Mesenteric fat pad (tissue), 1 donor: ENCODE results near the gene ASL. TPM values are rescaled to one million over a fixed set of nuclear protein-coding genes. Genes with fewer than 3 reads are reported as not detected.
"Not testable (repeated sequence)": the region's sequence is repeated elsewhere in the genome, so short reads cannot be mapped to it uniquely, and the experiment has no call there.

Experiments used
- DNase-seq: peaks from one replicate; pipeline ENCODE4 v3.0.0-alpha.2; 2020; ENCODE audit warnings: low spot score
- long read RNA-seq: library from polyadenylated mRNA; unstranded; transcript quantifications from one replicate; pipeline ENCODE4 v2.0.0, GENCODE V29; 2020
- total RNA-seq: library from RNA; stranded (reverse); fragmentation: NEBNext Ultra II Directional; extraction: Animal tissue kit (Norgen Biotek cat#: 25700); gene quantifications from one replicate; pipeline ENCODE4 v1.2.1, GENCODE V29; 2021
- donor health status: DM: yes; HTN: yes; CAD: no.

ASL gene
- total RNA-seq: 24.3 TPM
- long read RNA-seq, transcript ASL-203 (15 exons, 1,765 nt): minor isoform, 8 of 99 reads
- long read RNA-seq, transcript ASL-205 (16 exons, 1,622 nt): major isoform, 36 of 99 reads
- long read RNA-seq, transcript ASL-201 (17 exons, 2,143 nt): minor isoform, 12 of 99 reads
- long read RNA-seq, partial matches to known transcripts: 14 of 99 reads
- long read RNA-seq, other reads (novel, unspliced or antisense): 28 of 99 reads

GRCh38 chr7:66075590-66076461, at the start of gene ASL:
Gene ASL (plus strand): TSS chr7:66075819. CDS start chr7:66076082, 263 bp downstream.
- DNase-seq: peak; percentile 98

GRCh38 chr7:66028342-66028741, 47.3 kb upstream of the ASL start:
- DNase-seq: not testable (repeated sequence)

GRCh38 chr7:66033471-66034385, 41.9 kb upstream of the ASL start:
- DNase-seq: no peak

- DNase-seq: not testable (repeated sequence)
These were observed 41.1 kb upstream of the ASL start for GRCh38 chr7:66034436-66035010.

GRCh38 chr7:66036382-66036781, 39.2 kb upstream of the ASL start:
- DNase-seq: no peak

GRCh38 chr7:66036788-66037187, 38.8 kb upstream of the ASL start:
- no peak for DNase-seq

- no peak for DNase-seq
These were observed 36.4 kb upstream of the ASL start for GRCh38 chr7:66039094-66039670.

- DNase-seq: peak; percentile 90
These were observed 31.7 kb upstream of the ASL start for GRCh38 chr7:66043681-66044497.

- not testable (repeated sequence) for DNase-seq
These were observed 31.1 kb upstream of the ASL start for GRCh38 chr7:66044498-66044854.

- DNase-seq: no peak
These were observed 28.2 kb upstream of the ASL start for GRCh38 chr7:66047426-66047825.

- not testable (repeated sequence) for DNase-seq
These were observed 25.7 kb upstream of the ASL start for GRCh38 chr7:66049886-66050285.

- DNase-seq: no peak
These were observed 25.2 kb upstream of the ASL start for GRCh38 chr7:66050337-66050957.

GRCh38 chr7:66050990-66051448, 24.6 kb upstream of the ASL start:
- DNase-seq: no peak

GRCh38 chr7:66052447-66052846, 23.2 kb upstream of the ASL start:
- DNase-seq: no peak

GRCh38 chr7:66054063-66054462, 21.6 kb upstream of the ASL start:
- DNase-seq: no peak

GRCh38 chr7:66055321-66055956, 20.2 kb upstream of the ASL start:
- no peak for DNase-seq

- no peak for DNase-seq
These were observed 14.8 kb upstream of the ASL start for GRCh38 chr7:66060796-66061195.

GRCh38 chr7:66069732-66070131, 5.9 kb upstream of the ASL start:
- DNase-seq: no peak

GRCh38 chr7:66070222-66070621, 5.4 kb upstream of the ASL start:
- DNase-seq: no peak
